Pancreas (tissue), 10 donors: Measurements from ENCODE around the gene GBP1. TPM values are rescaled to one million over a fixed set of nuclear protein-coding genes. Genes with fewer than 3 reads are reported as not detected.
"Not testable (repeated sequence)": the region's sequence is repeated elsewhere in the genome, so short reads cannot be mapped to it uniquely, and the experiment has no call there.

Source experiments
- ATAC-seq, 4 donors: fragments of 200-7000 bp; cut with Tn5 transposase; one replicate each; pipeline versions ENCODE4 v1.8.0 to v1.9.1; 2020; ENCODE audit warnings: mild to moderate bottlenecking in 4 of 4, moderate library complexity in 4 of 4
- DNase-seq, 6 donors: peaks; one replicate each; pipeline ENCODE4 v3.0.0-alpha.2; 2020
- FAIRE-seq: peaks from 2 replicates; lab custom pipeline; 2012; peaks lifted over from hg19 to GRCh38; lab: Jason Lieb, UNC
- H3K27ac ChIP-seq, 4 donors: fragments of 200-600 bp; sonication (generic); 1 replicate in 3 of 4; 2 replicates in 1 of 4; pipeline versions ENCODE4 v1.5.0 to v1.8.0; 2020
- H3K27me3 ChIP-seq, 4 donors: fragments of 200-600 bp; one replicate each; pipeline ENCODE4 v1.8.0; 2021
- H3K36me3 ChIP-seq, 3 donors: fragments of 200-600 bp; sonication (generic) in 1 of 3; one replicate each; pipeline versions ENCODE4 v1.5.0 to v1.8.0; 2020 to 2021
- H3K4me1 ChIP-seq, 3 donors: fragments of 200-600 bp; one replicate each; pipeline ENCODE4 v1.8.0; 2021
- H3K4me3 ChIP-seq, 4 donors: fragments of 200-600 bp; sonication (generic) in 2 of 4; one replicate each; pipeline versions ENCODE4 v1.5.0 to v1.8.0; 2020 to 2021
- H3K9me3 ChIP-seq, 4 donors: fragments of 200-600 bp; one replicate each; pipeline ENCODE4 v1.8.0; 2021
- WGBS, 2 donors: extraction: QIAGEN DNeasy Blood & Tissue Kit; methylation state at CpG; one replicate each; pipeline ENCODE4 v1.1.7; 2013; 5-methylcytosine and 5-hydroxymethylcytosine counted together
- intact Hi-C, 3 donors: fragments of 100-400 bp; cut with DNase I; formaldehyde crosslinking; loops; one replicate each; pipeline versions ENCODE4 v1.11.1 to v1.14.2; 2022
- polyA plus RNA-seq, 2 donors: library from polyadenylated mRNA; stranded (reverse); fragments of 200-250 nt; gene quantifications; one replicate each; pipeline ENCODE4 v1.2.3, GENCODE V29; 2013
- total RNA-seq, 6 donors: library from RNA; stranded (reverse); fragmentation: NEBNext Ultra II Directional in 4 of 6; extraction: Animal tissue kit (Norgen Biotek cat#: 25700) in 4 of 6; gene quantifications; one replicate each; pipeline versions ENCODE4 v1.2.1 to v1.2.4, GENCODE V29; 2021 to 2023
- TF ChIP-seq, protein P1 (sequence below), 4 donors: fragments of 200-600 bp; sonication (generic) in 3 of 4; IDR thresholded peaks; one replicate each; pipeline versions ENCODE4 v1.5.0 to v1.8.0; 2021; ENCODE audit warnings: antibody characterized with exemption in 4 of 4
- donor health status: healthy with polysubstance abuse.
- donor health status: DM: no; HTN: no; CAD: no; lungs with moderate emphysema.
- donor health status: DM: no; HTN: no; CAD: no.
- donor health status: control.
- donor health status: control.
- donor health status: Bipolar disorder and iron deficiency.
- donor health status: DM: yes; HTN: yes; CAD: no.
- donor health status: DM: no; HTN: no; CAD: no.
- donor health status: DM: no; HTN: no; CAD: no.
- donor health status: DM: yes; HTN: yes; CAD: no.

GBP1 gene
- total and polyA plus RNA-seq, 8 donors, result 1.3 to 8.5 (median 3.6) TPM

DNA sequence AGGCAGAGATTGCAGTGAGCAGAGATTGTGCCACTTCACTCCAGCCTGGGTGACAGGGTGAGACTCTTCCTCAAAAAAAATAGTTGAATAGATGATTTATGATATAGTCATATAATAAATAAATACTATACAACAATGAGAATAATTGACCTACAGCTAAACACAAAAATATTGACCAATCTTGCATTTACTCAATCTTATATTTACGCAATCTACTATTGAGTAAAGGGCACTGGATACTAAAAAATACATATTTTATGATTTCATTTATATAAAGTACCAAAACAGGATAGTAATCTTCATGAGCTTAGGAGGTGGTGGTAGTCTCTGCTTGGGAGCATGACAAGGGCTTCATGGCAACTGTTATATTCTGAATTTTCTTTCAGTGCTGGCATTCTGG is 23.3 kb downstream of the GBP1 start:
- Histone ChIP-seq H3K27me3 (no peaks in the 10 kb centered on the region), H3K4me1 (no peaks in the 10 kb centered on the region), H3K27ac (no peak overlapping the region), H3K9me3 (no peaks in the 10 kb centered on the region), H3K36me3 (no peaks in the 10 kb centered on the region), H3K4me3 (no peak overlapping the region)
- intact Hi-C loops, result no loop called here
- no peak for DNase-seq
- no peak for ATAC-seq
- TF ChIP-seq, protein P1, sequence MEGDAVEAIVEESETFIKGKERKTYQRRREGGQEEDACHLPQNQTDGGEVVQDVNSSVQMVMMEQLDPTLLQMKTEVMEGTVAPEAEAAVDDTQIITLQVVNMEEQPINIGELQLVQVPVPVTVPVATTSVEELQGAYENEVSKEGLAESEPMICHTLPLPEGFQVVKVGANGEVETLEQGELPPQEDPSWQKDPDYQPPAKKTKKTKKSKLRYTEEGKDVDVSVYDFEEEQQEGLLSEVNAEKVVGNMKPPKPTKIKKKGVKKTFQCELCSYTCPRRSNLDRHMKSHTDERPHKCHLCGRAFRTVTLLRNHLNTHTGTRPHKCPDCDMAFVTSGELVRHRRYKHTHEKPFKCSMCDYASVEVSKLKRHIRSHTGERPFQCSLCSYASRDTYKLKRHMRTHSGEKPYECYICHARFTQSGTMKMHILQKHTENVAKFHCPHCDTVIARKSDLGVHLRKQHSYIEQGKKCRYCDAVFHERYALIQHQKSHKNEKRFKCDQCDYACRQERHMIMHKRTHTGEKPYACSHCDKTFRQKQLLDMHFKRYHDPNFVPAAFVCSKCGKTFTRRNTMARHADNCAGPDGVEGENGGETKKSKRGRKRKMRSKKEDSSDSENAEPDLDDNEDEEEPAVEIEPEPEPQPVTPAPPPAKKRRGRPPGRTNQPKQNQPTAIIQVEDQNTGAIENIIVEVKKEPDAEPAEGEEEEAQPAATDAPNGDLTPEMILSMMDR (IDR thresholded peaks at IDR 0.05), result no peak
- FAIRE-seq, result no peak
- WGBS, 2 donors, result 85% methylated on average over 1 of the region's 1 CpG

DNA sequence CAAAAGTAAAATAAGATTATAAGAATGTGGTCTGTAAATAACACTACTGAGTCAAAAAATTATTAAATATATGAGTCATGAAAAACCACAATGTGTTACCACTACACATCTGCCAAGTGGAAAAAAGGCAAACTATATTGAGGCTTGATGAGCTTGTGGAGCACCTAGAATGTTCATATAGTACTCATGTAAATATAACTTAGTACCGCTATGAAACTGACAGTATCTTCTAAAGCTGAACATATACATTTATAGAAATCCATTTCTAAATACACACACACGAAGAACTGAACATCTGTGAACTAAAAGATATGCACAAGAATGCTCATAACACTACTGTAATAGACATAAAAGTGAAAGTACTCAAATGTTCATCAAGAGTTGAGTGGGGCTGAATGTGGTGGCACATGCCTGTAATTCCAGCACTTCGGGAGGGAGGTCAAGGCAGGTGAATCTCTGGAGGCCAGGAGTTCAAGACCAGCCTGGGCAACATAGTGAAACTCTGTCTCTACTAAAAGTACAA is 23.8 kb downstream of the GBP1 start:
- TF ChIP-seq, protein P1 (IDR thresholded peaks at IDR 0.05), result no peak
- H3K4me3 ChIP-seq, result no peak overlapping the region
- no peaks in the 10 kb centered on the region for H3K4me1 ChIP-seq
- ATAC-seq (no peak), FAIRE-seq (no peak), DNase-seq (no peak)
- H3K9me3 ChIP-seq, result no peaks in the 10 kb centered on the region
- intact Hi-C loops, result no loop called here
- 68 to 70% methylated on average over 3 of the region's 3 CpGs for WGBS, 2 donors
- H3K36me3 ChIP-seq, result no peaks in the 10 kb centered on the region
- no peaks in the 10 kb centered on the region for H3K27me3 ChIP-seq
- H3K27ac ChIP-seq, result no peak overlapping the region

DNA sequence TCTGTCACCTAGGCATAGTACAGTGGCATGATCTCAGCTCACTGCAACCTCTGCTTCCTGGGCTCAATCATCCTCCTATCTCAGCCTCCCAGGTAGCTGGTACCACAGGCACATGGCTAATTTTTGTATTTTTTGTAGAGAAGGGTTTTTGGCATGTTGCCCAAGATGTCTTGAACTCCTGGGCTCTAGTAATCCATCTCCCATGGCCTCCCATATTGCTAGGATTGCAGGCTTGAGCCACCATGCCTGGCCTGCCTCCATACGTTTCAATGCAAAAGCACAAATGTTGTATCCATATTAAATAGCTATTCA is 24.7 kb downstream of the GBP1 start:
- ATAC-seq (no peak), FAIRE-seq (no peak), DNase-seq (no peak)
- no peaks in the 10 kb centered on the region for H3K9me3 ChIP-seq
- no peaks in the 10 kb centered on the region for H3K4me1 ChIP-seq
- no peak overlapping the region for H3K27ac ChIP-seq
- no peaks in the 10 kb centered on the region for H3K36me3 ChIP-seq
- WGBS, 2 donors, result 88 to 100% methylated on average over 1 of the region's 1 CpG
- intact Hi-C loops, result no loop called here
- H3K27me3 ChIP-seq, result no peaks in the 10 kb centered on the region
- TF ChIP-seq, protein P1 (IDR thresholded peaks at IDR 0.05), result no peak
- H3K4me3 ChIP-seq, result no peak overlapping the region

DNA sequence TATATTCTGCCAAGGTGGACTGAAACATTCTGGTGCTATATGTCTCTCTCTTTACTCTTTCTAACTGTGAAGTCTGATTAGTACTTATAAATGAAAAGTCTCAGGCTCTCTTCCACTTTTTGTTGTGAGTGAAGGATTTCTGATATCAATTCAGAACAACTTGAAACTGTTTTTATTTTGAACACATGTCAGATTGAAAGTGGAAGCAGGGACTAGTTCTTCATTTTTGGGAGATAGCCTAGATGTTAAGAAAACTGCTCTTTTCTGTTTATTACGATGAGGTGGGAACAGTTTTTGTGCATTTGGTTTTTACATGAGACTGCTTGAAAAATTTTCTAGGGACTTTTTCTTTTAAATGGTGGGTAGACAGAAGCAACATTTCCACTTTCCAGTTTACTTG is 27.8 kb downstream of the GBP1 start:
- no peaks in the 10 kb centered on the region for H3K36me3 ChIP-seq
- TF ChIP-seq, protein P1 (IDR thresholded peaks at IDR 0.05), result no peak
- no peak for FAIRE-seq
- no peak overlapping the region for H3K4me3 ChIP-seq
- no peak for DNase-seq
- ATAC-seq, result no peak
- no peaks in the 10 kb centered on the region for H3K9me3 ChIP-seq
- no peaks in the 10 kb centered on the region for H3K4me1 ChIP-seq
- no peak overlapping the region for H3K27ac ChIP-seq
- H3K27me3 ChIP-seq, result no peaks in the 10 kb centered on the region
- WGBS, 2 donors, result 76 to 78% methylated on average over 1 of the region's 1 CpG
- intact Hi-C loops, result no loop called here

DNA sequence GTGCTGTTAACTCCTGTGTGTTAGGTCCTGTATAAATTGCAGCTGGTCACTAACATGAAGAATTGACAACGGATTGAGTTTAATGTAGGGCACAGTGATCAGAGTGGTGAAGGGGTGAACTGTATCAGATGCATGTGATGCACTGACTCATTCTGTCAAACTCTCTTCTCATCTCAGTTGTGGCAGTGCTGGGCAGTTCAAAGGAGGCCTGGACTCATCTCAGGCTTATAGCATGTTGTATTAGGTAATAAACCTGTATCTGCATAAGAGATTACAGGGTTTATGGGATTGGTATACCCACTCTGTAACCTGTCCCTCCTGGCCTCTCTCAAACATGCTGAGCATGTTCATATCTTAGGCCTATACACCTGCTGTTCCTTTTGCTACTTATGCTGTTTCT is 29.9 kb downstream of the GBP1 start:
- H3K27ac ChIP-seq, result no peak overlapping the region
- no peaks in the 10 kb centered on the region for H3K36me3 ChIP-seq
- no peak for FAIRE-seq
- TF ChIP-seq, protein P1 (IDR thresholded peaks at IDR 0.05), result no peak
- H3K9me3 ChIP-seq, result no peaks in the 10 kb centered on the region
- no peaks in the 10 kb centered on the region for H3K27me3 ChIP-seq
- H3K4me1 ChIP-seq, result no peaks in the 10 kb centered on the region
- H3K4me3 ChIP-seq, result no peak overlapping the region
- ATAC-seq, result no peak
- intact Hi-C loops, result no loop called here
- 53% methylated on average over 1 of the region's 1 CpG for WGBS, 2 donors
- DNase-seq, result no peak

DNA sequence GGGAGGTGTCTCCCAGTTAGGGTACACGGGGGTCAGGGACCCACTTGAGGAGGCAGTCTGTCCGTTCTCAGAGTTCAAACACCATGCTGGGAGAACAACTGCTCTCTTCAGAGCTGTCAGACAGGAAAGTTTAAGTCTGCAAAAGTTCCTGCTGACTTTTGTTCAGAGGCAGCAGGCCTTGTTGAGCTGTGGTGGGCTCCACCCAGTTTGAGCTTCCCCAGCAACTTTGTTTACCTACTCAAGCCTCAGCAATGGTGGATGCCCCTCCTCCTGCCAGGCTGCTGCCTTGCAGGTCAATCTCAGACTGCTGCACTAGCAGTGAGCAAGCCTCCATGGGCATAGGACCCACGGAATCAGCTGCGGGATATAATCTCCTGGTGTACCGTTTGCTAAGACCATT is 31.0 kb downstream of the GBP1 start:
- DNase-seq, H3K27ac ChIP-seq, ATAC-seq, intact Hi-C loops, H3K27me3 ChIP-seq, H3K4me1 ChIP-seq, H3K4me3 ChIP-seq, FAIRE-seq, H3K36me3 ChIP-seq, H3K9me3 ChIP-seq: not testable (repeated sequence)
- WGBS, 2 donors, result 75 to 80% methylated on average over 5 of the region's 5 CpGs

DNA sequence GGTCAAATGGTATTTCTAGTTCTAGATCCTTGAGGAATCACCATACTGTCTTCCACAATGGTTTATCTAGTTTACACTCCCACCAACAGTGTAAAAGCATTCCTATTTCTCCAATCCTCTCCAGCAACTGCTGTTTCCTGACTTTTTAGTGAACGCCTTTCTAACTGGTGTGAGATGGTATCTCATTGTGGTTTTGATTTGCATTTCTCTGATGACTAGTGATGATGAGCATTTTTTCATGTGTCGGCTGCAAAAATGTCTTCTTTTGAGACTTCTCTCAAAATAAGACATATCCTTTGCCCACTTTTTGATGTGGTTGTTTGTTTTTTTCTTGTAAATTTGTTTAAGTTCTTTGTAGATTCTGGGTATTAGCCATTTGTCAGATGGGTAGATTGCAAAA is 36.0 kb downstream of the GBP1 start:
- H3K27me3 ChIP-seq, intact Hi-C loops: not testable (repeated sequence)
- WGBS, 2 donors, result 89 to 91% methylated on average over 2 of the region's 2 CpGs

More for the DNA sequence above, 36.0 kb downstream of the GBP1 start:
- not testable (repeated sequence) for H3K36me3 ChIP-seq, H3K4me1 ChIP-seq, ATAC-seq, H3K9me3 ChIP-seq, FAIRE-seq, H3K4me3 ChIP-seq, H3K27ac ChIP-seq, DNase-seq
